IMR-90 (cell line): Measurements from ENCODE around the gene BHLHE23. TPM values are rescaled to one million over a fixed set of nuclear protein-coding genes. Genes with fewer than 3 reads are reported as not detected.

Source experiments
- ATAC-seq: fragments of 200-7000 bp; cut with Tn5 transposase; 2 replicates; pipeline ENCODE4 v1.9.1; 2020; ENCODE audit warnings: low read depth, mild to moderate bottlenecking, moderate library complexity
- BruUV-seq: library from RNA; stranded (reverse); fragments of 400-500 nt; replicated peaks from 2 replicates; lab custom pipeline; 2021; lab: Mats Ljungman, UMichigan
- CTCF ChIA-PET: fragments of 300-600 bp; formaldehyde crosslinking; extraction: SDS; loops from one replicate; lab custom pipeline; 2021; ENCODE audit warnings: antibody characterized with exemption; lab: Yijun Ruan, JAX
- POLR2A ChIA-PET: fragments of 300-600 bp; sonication (Branson Sonifier 250); formaldehyde crosslinking; loops from one replicate; lab custom pipeline; 2022; ENCODE audit warnings: antibody characterized with exemption; ENCODE audit not compliant: unreplicated experiment; lab: Charles Lee
- DNase-seq: peaks from one replicate; pipeline ENCODE4 v3.0.0; 2013
- H2AFZ ChIP-seq: replicated peaks from 2 replicates; pipeline ENCODE3; 2013; ENCODE audit warnings: low read length, mild to moderate bottlenecking; ENCODE audit not compliant: poor library complexity
- H2AK5ac ChIP-seq: 2 replicates; pipeline ENCODE4 v1.6.1; 2013; ENCODE audit warnings: low read depth, low read length, inconsistent platforms
- H2AK9ac ChIP-seq: replicated peaks from 2 replicates; pipeline ENCODE3; 2013; ENCODE audit warnings: mild to moderate bottlenecking, low read depth, low read length, moderate library complexity; ENCODE audit not compliant: poor library complexity
- H2BK120ac ChIP-seq: 2 replicates; pipeline ENCODE4 v1.6.1; 2013; ENCODE audit warnings: low read depth, low read length, inconsistent platforms
- H2BK15ac ChIP-seq: 3 replicates; pipeline ENCODE4 v1.6.1; 2013; ENCODE audit warnings: low read depth, low read length, inconsistent platforms
- H2BK20ac ChIP-seq: 2 replicates; pipeline ENCODE4 v1.6.1; 2013; ENCODE audit warnings: low read depth, mild to moderate bottlenecking, inconsistent platforms, low read length, moderate library complexity
- H2BK5ac ChIP-seq: 2 replicates; pipeline ENCODE4 v1.6.1; 2013; ENCODE audit warnings: mild to moderate bottlenecking, low read depth, low read length, inconsistent platforms; ENCODE audit not compliant: poor library complexity, severe bottlenecking
- H3K14ac ChIP-seq: replicated peaks from 2 replicates; pipeline ENCODE4 v1.6.1; 2013; ENCODE audit warnings: low read depth, low read length, inconsistent platforms
- H3K18ac ChIP-seq: 2 replicates; pipeline ENCODE4 v1.6.1; 2013; ENCODE audit warnings: low read depth, low read length, control low read depth
- H3K23ac ChIP-seq: 2 replicates; pipeline ENCODE4 v1.6.1; 2013; ENCODE audit warnings: low read depth, low read length, inconsistent platforms
- H3K27ac ChIP-seq: 2 replicates; pipeline ENCODE4 v1.5.1; 2013; ENCODE audit warnings: mild to moderate bottlenecking, control low read depth, low read length; ENCODE audit not compliant: insufficient read depth
- H3K27me3 ChIP-seq: 2 replicates; pipeline ENCODE4 v1.6.1; 2013; ENCODE audit warnings: low read length; ENCODE audit not compliant: control insufficient read depth, insufficient read depth
- H3K36me3 ChIP-seq: 2 replicates; pipeline ENCODE4 v1.6.1; 2013; ENCODE audit warnings: low read length, mixed read lengths; ENCODE audit not compliant: control insufficient read depth, insufficient read depth
- H3K4ac ChIP-seq: 2 replicates; pipeline ENCODE4 v1.6.1; 2013; ENCODE audit warnings: low read depth, low read length, inconsistent platforms
- H3K4me1 ChIP-seq: 2 replicates; pipeline ENCODE4 v1.6.1; 2013; ENCODE audit warnings: low read length, mixed read lengths; ENCODE audit not compliant: control insufficient read depth, insufficient read depth
- H3K4me2 ChIP-seq: 2 replicates; pipeline ENCODE4 v1.6.1; 2013; ENCODE audit warnings: low read depth, mild to moderate bottlenecking, control low read depth, low read length, moderate library complexity
- H3K4me3 ChIP-seq: 2 replicates; pipeline ENCODE4 v1.5.1; 2013; ENCODE audit warnings: low read depth, mild to moderate bottlenecking, control low read depth, low read length, moderate library complexity; ENCODE audit not compliant: insufficient read depth
- H3K56ac ChIP-seq: 2 replicates; pipeline ENCODE4 v1.6.1; 2013; ENCODE audit warnings: low read length, inconsistent platforms; ENCODE audit not compliant: insufficient read depth; ENCODE audit errors: extremely low read depth
- H3K79me1 ChIP-seq, 2 experiments: 2 replicates each; pipeline ENCODE4 v1.6.1; 2013; ENCODE audit warnings: low read length in 2 of 2, inconsistent platforms in 1 of 2, low read depth in 1 of 2
- H3K9ac ChIP-seq: 2 replicates; pipeline ENCODE4 v1.6.1; 2013; ENCODE audit warnings: low read depth, low read length, control low read depth
- H3K9me1 ChIP-seq: 2 replicates; pipeline ENCODE4 v1.6.1; 2013; ENCODE audit warnings: low read length, inconsistent platforms; ENCODE audit not compliant: insufficient read depth
- H3K9me3 ChIP-seq: 2 replicates; pipeline ENCODE4 v1.6.1; 2013; ENCODE audit warnings: low read length; ENCODE audit not compliant: control insufficient read depth, insufficient read depth
- H4K20me1 ChIP-seq: 2 replicates; pipeline ENCODE4 v1.6.1; 2013; ENCODE audit warnings: low read length, inconsistent platforms; ENCODE audit not compliant: insufficient read depth
- H4K5ac ChIP-seq: 2 replicates; pipeline ENCODE4 v1.6.1; 2013; ENCODE audit warnings: mild to moderate bottlenecking, low read depth, low read length, control low read depth
- H4K8ac ChIP-seq, 2 experiments: 2 replicates each; pipeline ENCODE4 v1.6.1; 2013; ENCODE audit warnings: low read depth in 2 of 2, low read length in 2 of 2, control low read depth in 1 of 2, inconsistent platforms in 1 of 2
- H4K91ac ChIP-seq: 2 replicates; pipeline ENCODE4 v1.6.1; 2013; ENCODE audit warnings: low read depth, low read length, inconsistent platforms; ENCODE audit not compliant: insufficient read depth
- POLR2A ChIP-seq: IDR thresholded peaks from 2 replicates; pipeline ENCODE4 v1.6.1; 2012; ENCODE audit warnings: mild to moderate bottlenecking, low read depth, low read length
- WGBS, 2 experiments: methylation state at CpG; one replicate each; pipeline versions ENCODE4 v1.1.5 to v1.1.7; 2013; ENCODE audit warnings: missing lambda C conversion rate in 2 of 2; ENCODE audit not compliant: insufficient read length in 1 of 2; ENCODE audit errors: extremely low coverage in 2 of 2; 5-methylcytosine and 5-hydroxymethylcytosine counted together
- dilution Hi-C: fragments of 300-500 bp; cut with HindIII; formaldehyde crosslinking; loops from one replicate; pipeline ENCODE4 v1.14.3; 2018; ENCODE audit warnings: low sequenced_read_pairs; ENCODE audit not compliant: unreplicated experiment
- in situ Hi-C: fragments of 300-500 bp; cut with MboI; formaldehyde crosslinking; loops from 3 replicates; pipeline ENCODE4 v1.14.3; 2019; ENCODE audit warnings: low sequenced_read_pairs, inconsistent platforms, mixed read lengths
- intact Hi-C: fragments of 100-400 bp; cut with micrococcal nuclease; formaldehyde crosslinking; loops from 2 replicates; pipeline ENCODE4 v1.10.0; 2022
- polyA plus RNA-seq, 3 experiments: library from polyadenylated mRNA; depleted of rRNA; stranded (reverse); fragments of >200 nt; gene quantifications; 2 replicates each; pipeline ENCODE4 v1.2.3, GENCODE V29; 2012; ENCODE audit warnings: low replicate concordance in 1 of 3
- total RNA-seq: library from RNA; depleted of rRNA; stranded (reverse); fragments of >200 nt; gene quantifications from 2 replicates; pipeline ENCODE4 v1.2.3, GENCODE V29; 2012

Gene BHLHE23
- total and polyA plus RNA-seq, 2 of the 4 experiments (the other 2 are of a cell fraction): not detected

DNA sequence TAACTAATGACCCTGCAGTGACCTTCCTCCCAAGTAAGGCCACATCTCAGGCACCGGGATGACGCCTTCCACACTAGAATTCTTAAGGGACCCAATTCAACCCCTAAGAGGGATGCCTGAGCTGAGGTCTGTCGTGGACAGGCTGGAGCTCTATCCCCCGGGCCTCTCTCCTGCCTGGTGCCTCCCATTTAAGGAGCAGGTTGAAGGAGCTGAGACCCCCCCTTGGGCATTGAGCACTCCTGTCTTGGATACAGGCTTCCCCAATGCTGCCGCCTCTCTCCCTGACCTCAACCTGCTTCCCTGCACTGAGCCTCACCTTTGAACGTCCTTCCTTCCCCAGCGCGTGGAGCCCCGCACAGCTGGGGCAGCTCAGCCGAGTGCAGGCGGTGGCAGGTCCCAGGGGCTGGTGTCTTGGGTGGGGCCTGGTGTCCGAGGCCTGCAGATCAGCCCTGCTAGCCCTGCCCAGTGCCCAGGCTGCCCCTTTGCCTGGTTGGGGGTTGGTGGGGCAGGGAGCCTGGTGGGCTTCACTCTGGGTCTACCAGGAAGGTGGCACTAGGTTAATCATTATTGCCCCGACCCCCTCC lies 19.9 kb upstream of the BHLHE23 start:
- ChIA-PET POLR2A (no interaction called here), CTCF (no interaction called here)
- H3K4me1 ChIP-seq: no peaks in the 10 kb centered on the region
- in situ Hi-C loops (no loop called here), dilution Hi-C loops (no loop called here), intact Hi-C loops (no loop called here)
- no peaks in the 10 kb centered on the region for H3K9me3 ChIP-seq
- no peak overlapping the region for H3K23ac ChIP-seq
- TF ChIP-seq POLR2A: no peak
- no peak overlapping the region for H2BK120ac ChIP-seq
- DNase-seq: no peak
- no peak overlapping the region for H3K56ac ChIP-seq
- H4K91ac ChIP-seq: no peak overlapping the region
- WGBS, 2 experiments: 56% methylated on average over 4 of the region's 13 CpGs; no CpG with 5 or more reads in 1 of the 2 experiments
- no peak overlapping the region for H2BK20ac ChIP-seq
- no peaks in the 10 kb centered on the region for H3K9me1 ChIP-seq
- no peak overlapping the region for H2AFZ ChIP-seq
- H3K79me1 ChIP-seq: no peaks in the 10 kb centered on the region
- H3K18ac ChIP-seq: no peak overlapping the region
- ATAC-seq: no peak
- H3K4ac ChIP-seq: no peak overlapping the region
- no peak overlapping the region for H3K4me2 ChIP-seq
- H4K8ac ChIP-seq: no peak overlapping the region
- H3K9ac ChIP-seq: no peak overlapping the region
- H3K27ac ChIP-seq: no peak overlapping the region
- H2AK9ac ChIP-seq: no peak overlapping the region
- BruUV-seq: no TSS peak
- peaks cover 68% of the 10 kb centered on the region for H3K27me3 ChIP-seq
- no peak overlapping the region for H4K5ac ChIP-seq
- H4K20me1 ChIP-seq: no peaks in the 10 kb centered on the region; the same call in 1 of the 2 replicates
- no peak overlapping the region for H3K14ac ChIP-seq
- H3K36me3 ChIP-seq: no peaks in the 10 kb centered on the region
- no peak overlapping the region for H2BK5ac ChIP-seq
- no peak overlapping the region for H3K4me3 ChIP-seq
- H2AK5ac ChIP-seq: no peak overlapping the region
- H2BK15ac ChIP-seq: no peak overlapping the region
